HEK293 (cell line): ENCODE measurements around the gene SERINC3.
A peak's percentile ranks its signal among the peaks of the same experiment; 100 is the strongest.

Experiments used
- ATF2 ChIP-seq: fragments of 450-650 bp; formaldehyde crosslinking; IDR thresholded peaks from 2 replicates; pipeline ENCODE4 v1.5.1; 2016; ENCODE audit warnings: missing biosample characterization, missing genetic modification characterization, low read depth
- GFI1B ChIP-seq: fragments of 450-650 bp; formaldehyde crosslinking; IDR thresholded peaks from 2 replicates; pipeline ENCODE4 v1.5.1; 2016; ENCODE audit warnings: missing biosample characterization, missing genetic modification characterization
- IKZF3 ChIP-seq: fragments of 450-650 bp; IDR thresholded peaks from 2 replicates; pipeline ENCODE4 v1.5.0; 2018; ENCODE audit warnings: missing biosample characterization, mild to moderate bottlenecking, missing genetic modification characterization, moderate library complexity
- KLF10 ChIP-seq: fragments of 450-650 bp; IDR thresholded peaks from 2 replicates; pipeline ENCODE4 v1.5.1; 2018; ENCODE audit warnings: missing biosample characterization, mild to moderate bottlenecking, missing genetic modification characterization
- PRDM10 ChIP-seq: fragments of 450-650 bp; formaldehyde crosslinking; IDR thresholded peaks from 2 replicates; pipeline ENCODE4 v1.5.1; 2016; ENCODE audit warnings: missing biosample characterization, missing genetic modification characterization
- REPIN1 ChIP-seq: fragments of 450-650 bp; formaldehyde crosslinking; IDR thresholded peaks from 2 replicates; pipeline ENCODE4 v1.5.1; 2017; ENCODE audit warnings: missing biosample characterization, missing genetic modification characterization, low read depth
- SALL2 ChIP-seq: fragments of 450-650 bp; formaldehyde crosslinking; IDR thresholded peaks from 2 replicates; pipeline ENCODE4 v1.5.0; 2017; ENCODE audit warnings: missing biosample characterization, mild to moderate bottlenecking, missing genetic modification characterization, borderline replicate concordance
- SCRT2 ChIP-seq: fragments of 450-650 bp; formaldehyde crosslinking; IDR thresholded peaks from 2 replicates; pipeline ENCODE4 v1.5.1; 2016; ENCODE audit warnings: missing biosample characterization, missing genetic modification characterization
- ZBTB7A ChIP-seq: fragments of 450-650 bp; formaldehyde crosslinking; IDR thresholded peaks from 2 replicates; pipeline ENCODE4 v1.5.1; 2016; ENCODE audit warnings: low read depth, missing biosample characterization, missing genetic modification characterization
- ZBTB8A ChIP-seq: fragments of 450-650 bp; formaldehyde crosslinking; IDR thresholded peaks from 2 replicates; pipeline ENCODE4 v1.5.1; 2016; ENCODE audit warnings: missing biosample characterization, missing genetic modification characterization
- ZFHX2 ChIP-seq: fragments of 450-650 bp; formaldehyde crosslinking; conservative IDR thresholded peaks from 2 replicates; pipeline ENCODE4 v1.5.1; 2016; ENCODE audit warnings: missing biosample characterization, missing genetic modification characterization
- ZFP3 ChIP-seq: fragments of 450-650 bp; formaldehyde crosslinking; IDR thresholded peaks from 2 replicates; pipeline ENCODE4 v1.5.1; 2016; ENCODE audit warnings: low read depth, missing biosample characterization, missing genetic modification characterization
- ZFP69B ChIP-seq: fragments of 450-650 bp; formaldehyde crosslinking; IDR thresholded peaks from 2 replicates; pipeline ENCODE4 v1.5.1; 2016; ENCODE audit warnings: missing biosample characterization, missing genetic modification characterization
- ZNF146 ChIP-seq: fragments of 450-650 bp; formaldehyde crosslinking; IDR thresholded peaks from 2 replicates; pipeline ENCODE4 v1.5.1; 2016; ENCODE audit warnings: missing biosample characterization, missing genetic modification characterization
- ZNF157 ChIP-seq: fragments of 450-650 bp; formaldehyde crosslinking; IDR thresholded peaks from 2 replicates; pipeline ENCODE4 v1.5.1; 2016; ENCODE audit warnings: missing biosample characterization, missing genetic modification characterization
- ZNF394 ChIP-seq: fragments of 450-650 bp; formaldehyde crosslinking; IDR thresholded peaks from 2 replicates; pipeline ENCODE4 v1.5.1; 2016; ENCODE audit warnings: missing biosample characterization, missing genetic modification characterization, mild to moderate bottlenecking, moderate library complexity, borderline replicate concordance
- ZNF423 ChIP-seq: fragments of 450-650 bp; formaldehyde crosslinking; IDR thresholded peaks from 2 replicates; pipeline ENCODE4 v1.5.1; 2016; ENCODE audit warnings: missing biosample characterization, missing genetic modification characterization
- ZNF518A ChIP-seq: fragments of 450-650 bp; formaldehyde crosslinking; conservative IDR thresholded peaks from 2 replicates; pipeline ENCODE4 v1.5.1; 2016; ENCODE audit warnings: low read depth, missing biosample characterization, missing genetic modification characterization
- ZNF544 ChIP-seq: fragments of 450-650 bp; formaldehyde crosslinking; IDR thresholded peaks from 2 replicates; pipeline ENCODE4 v1.5.0; 2017; ENCODE audit warnings: missing biosample characterization, missing genetic modification characterization
- ZNF571 ChIP-seq: fragments of 450-650 bp; formaldehyde crosslinking; IDR thresholded peaks from 2 replicates; pipeline ENCODE4 v1.5.0; 2017; ENCODE audit warnings: missing biosample characterization, missing genetic modification characterization
- ZNF707 ChIP-seq: fragments of 450-650 bp; formaldehyde crosslinking; IDR thresholded peaks from 2 replicates; pipeline ENCODE4 v1.5.1; 2016; ENCODE audit warnings: missing biosample characterization, missing genetic modification characterization
- TF ChIP-seq, protein P1 (sequence below): fragments of 450-650 bp; formaldehyde crosslinking; IDR thresholded peaks from 2 replicates; pipeline ENCODE4 v1.5.1; 2017; ENCODE audit warnings: missing biosample characterization, missing genetic modification characterization
- TF ChIP-seq, protein P2 (sequence below): fragments of 450-650 bp; formaldehyde crosslinking; IDR thresholded peaks from 2 replicates; pipeline ENCODE4 v1.5.0; 2017; ENCODE audit warnings: missing biosample characterization, missing genetic modification characterization, borderline replicate concordance

Gene SERINC3

DNA sequence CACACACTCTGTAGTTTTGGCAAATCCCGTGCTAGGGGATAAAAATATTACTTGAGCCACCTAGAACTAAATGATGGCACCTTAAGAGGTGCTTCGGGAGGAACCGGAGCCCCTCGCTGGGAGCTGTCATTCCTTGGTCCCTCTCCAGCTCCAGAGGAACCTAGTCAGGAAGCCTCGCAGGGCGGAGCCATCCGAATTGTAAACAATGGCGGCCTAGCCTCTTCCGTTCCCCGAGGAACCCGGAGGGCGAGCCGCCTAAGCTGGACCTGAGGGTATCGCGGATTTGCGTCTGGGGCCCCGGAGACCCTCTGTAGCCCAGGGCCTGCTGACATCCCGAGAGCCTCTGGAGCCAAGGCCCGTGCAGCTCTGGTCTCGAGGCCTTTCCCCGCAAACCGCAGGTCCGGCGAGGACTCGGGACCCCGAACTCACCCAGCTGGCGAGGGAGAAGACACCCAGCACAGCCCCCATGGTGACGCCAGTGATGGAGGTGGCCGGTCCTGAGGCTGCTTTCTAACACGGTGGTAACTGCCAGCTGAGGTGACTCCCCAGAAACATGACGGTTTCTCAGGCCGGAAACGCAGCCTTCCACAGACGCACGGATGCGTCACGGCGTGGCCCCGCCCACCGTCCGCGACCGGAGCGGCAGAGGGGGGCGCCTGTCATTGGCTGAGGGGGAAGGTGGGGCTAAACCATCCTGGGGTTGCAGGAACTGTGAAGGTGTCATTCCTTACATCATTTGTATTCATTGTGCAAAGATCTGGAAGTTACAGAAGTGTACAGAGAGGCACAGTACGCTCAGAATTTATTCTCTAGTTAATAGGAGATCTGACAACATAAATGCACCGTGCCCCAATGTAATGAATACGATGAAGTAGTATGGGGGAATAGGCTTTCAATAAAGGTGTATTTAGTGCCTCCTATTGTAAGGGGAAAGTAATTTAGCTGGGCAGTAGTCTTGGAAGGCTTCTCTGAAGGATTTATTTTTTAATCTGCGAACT lies at the start of gene SERINC3 (continued):
- TF ChIP-seq ZBTB8A (tag by site-specific recombination) (peak; percentile 28; the same call in 1 of the 2 replicates), ZBTB7A (tag by site-specific recombination) (no peak), ZFP3 (tag by site-specific recombination) (no peak), REPIN1 (0 out of 2 replicates have a peak, but pooled peaks have one; percentile 64), ATF2 (tag by site-specific recombination) (peak; percentile 57; the same call in 1 of the 2 replicates), ZNF157 (tag by site-specific recombination) (no peak), GFI1B (tag by site-specific recombination) (no peak), ZNF707 (tag by site-specific recombination) (no peak), ZFHX2 (no peak), ZNF423 (tag by site-specific recombination) (no peak), ZNF146 (tag by site-specific recombination) (no peak), SCRT2 (tag by site-specific recombination) (no peak), ZFP69B (tag by site-specific recombination) (peak; percentile 41; the same call in 1 of the 2 replicates), ZNF394 (peak; percentile 50; the same call in 1 of the 2 replicates), IKZF3 (tag by site-specific recombination) (peak; percentile 80; the same call in 1 of the 2 replicates), PRDM10 (tag by site-specific recombination) (peak; percentile 98), ZNF544 (no peak), KLF10 (tag by site-specific recombination) (peak; percentile 94), SALL2 (no peak), ZNF571 (tag by site-specific recombination) (no peak), ZNF518A (tag by site-specific recombination) (no peak; the same call in 1 of the 2 replicates)
- TF ChIP-seq, protein P1, sequence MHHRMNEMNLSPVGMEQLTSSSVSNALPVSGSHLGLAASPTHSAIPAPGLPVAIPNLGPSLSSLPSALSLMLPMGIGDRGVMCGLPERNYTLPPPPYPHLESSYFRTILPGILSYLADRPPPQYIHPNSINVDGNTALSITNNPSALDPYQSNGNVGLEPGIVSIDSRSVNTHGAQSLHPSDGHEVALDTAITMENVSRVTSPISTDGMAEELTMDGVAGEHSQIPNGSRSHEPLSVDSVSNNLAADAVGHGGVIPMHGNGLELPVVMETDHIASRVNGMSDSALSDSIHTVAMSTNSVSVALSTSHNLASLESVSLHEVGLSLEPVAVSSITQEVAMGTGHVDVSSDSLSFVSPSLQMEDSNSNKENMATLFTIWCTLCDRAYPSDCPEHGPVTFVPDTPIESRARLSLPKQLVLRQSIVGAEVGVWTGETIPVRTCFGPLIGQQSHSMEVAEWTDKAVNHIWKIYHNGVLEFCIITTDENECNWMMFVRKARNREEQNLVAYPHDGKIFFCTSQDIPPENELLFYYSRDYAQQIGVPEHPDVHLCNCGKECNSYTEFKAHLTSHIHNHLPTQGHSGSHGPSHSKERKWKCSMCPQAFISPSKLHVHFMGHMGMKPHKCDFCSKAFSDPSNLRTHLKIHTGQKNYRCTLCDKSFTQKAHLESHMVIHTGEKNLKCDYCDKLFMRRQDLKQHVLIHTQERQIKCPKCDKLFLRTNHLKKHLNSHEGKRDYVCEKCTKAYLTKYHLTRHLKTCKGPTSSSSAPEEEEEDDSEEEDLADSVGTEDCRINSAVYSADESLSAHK, result peak; percentile 82
- TF ChIP-seq, protein P2, sequence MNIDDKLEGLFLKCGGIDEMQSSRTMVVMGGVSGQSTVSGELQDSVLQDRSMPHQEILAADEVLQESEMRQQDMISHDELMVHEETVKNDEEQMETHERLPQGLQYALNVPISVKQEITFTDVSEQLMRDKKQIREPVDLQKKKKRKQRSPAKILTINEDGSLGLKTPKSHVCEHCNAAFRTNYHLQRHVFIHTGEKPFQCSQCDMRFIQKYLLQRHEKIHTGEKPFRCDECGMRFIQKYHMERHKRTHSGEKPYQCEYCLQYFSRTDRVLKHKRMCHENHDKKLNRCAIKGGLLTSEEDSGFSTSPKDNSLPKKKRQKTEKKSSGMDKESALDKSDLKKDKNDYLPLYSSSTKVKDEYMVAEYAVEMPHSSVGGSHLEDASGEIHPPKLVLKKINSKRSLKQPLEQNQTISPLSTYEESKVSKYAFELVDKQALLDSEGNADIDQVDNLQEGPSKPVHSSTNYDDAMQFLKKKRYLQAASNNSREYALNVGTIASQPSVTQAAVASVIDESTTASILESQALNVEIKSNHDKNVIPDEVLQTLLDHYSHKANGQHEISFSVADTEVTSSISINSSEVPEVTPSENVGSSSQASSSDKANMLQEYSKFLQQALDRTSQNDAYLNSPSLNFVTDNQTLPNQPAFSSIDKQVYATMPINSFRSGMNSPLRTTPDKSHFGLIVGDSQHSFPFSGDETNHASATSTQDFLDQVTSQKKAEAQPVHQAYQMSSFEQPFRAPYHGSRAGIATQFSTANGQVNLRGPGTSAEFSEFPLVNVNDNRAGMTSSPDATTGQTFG (tag by site-specific recombination), result no peak
